ENCODE data around the gene DUXB. TPM values are rescaled to one million over a fixed set of nuclear protein-coding genes. Genes with fewer than 3 reads are reported as not detected.

Gene DUXB
- polyA plus RNA-seq, 3 donors: 0.11 TPM; not detected in 2

DNA sequence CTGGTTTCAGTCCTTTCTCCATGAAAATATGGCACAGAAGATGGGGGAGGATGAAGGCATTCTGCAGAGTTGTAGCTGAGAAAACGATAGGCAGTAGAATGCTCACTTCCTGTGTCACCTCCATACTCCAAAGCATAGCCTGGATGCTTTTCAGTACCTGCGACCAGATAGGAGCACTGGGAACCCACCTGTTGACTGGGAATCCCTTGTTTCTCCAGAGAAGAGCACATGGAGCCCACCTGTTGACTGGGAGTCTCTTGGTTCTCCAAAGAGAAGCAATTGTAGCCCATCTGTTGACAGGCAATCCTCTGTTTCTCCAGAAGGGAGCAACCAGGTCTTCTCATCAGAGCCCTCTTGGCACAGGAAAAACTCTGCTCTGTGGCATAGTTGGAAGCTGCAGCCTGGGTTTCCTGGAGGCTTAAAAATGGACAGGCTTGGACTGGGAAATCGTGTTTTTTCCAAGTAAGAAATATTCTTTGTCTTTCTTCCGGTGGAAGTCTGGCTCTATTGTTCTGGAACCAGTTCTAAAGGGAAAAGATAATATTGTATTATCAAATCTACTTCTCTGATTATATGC lies 40.4 kb downstream of the DUXB start:
- DNase-seq (ENCODE audit: low read depth in 3 of 3, low spot score in 2 of 3): no peak

DNA sequence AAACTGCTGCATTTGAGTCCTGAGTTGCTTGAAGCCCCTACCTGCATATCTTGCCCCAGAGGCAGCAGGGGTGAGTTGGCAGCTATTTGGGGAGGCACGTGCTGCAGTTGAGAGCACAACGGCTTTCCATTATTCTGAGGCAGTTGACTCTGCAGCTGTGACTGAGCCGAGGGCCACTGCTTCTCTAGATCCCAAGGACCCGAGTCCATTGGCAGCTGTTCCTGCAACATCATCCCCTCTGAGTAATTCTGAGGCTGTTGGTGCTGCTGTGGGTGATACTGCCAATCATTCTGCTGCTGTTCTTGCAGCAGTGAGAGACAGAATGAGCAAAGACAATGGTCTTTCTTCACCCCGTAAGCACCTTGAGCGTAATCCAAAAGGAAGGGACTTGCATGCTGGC lies 40.9 kb downstream of the DUXB start:
- DNase-seq (ENCODE audit: low read depth in 3 of 3, low spot score in 2 of 3): no peak

DNA sequence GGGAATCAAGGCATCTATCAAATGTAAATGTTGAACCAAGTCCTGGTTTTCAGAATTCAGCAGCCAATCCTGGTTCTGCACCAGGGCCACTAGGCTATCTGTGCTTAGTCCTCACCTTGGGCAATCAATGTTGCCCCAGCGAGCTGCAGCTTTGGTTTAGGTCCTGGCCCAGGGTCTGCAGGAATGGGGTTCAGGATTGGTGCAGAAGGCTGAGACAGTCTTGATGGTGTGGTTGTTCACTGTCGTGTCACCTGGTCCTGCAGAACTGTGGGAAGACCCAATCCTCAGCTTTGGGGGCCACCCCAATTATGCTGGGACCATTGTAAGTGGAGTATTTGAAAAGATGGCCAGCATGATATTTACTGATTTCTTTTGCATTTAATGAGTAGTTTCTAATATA lies 43.1 kb downstream of the DUXB start:
- DNase-seq (ENCODE audit: low read depth in 3 of 3, low spot score in 2 of 3): no peak

DNA sequence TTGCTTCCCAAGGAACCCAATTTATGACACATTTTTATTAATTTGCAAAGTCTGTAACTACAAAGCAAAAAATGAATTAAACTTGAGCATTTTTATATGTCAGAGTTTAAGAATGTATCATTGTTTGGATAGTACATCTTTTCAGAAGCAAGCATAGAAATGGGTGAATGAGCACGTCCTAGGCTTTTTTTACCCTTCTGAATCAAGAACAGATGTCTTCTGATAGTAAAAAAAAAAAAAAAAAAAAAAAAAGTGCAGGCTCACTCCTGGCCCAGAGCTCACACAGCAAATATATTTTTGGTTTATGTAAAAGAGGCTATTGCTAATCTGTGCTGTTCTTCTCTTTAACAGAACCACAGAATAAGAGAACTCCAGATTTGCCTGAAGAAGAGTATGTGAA lies 47.3 kb downstream of the DUXB start:
- DNase-seq (ENCODE audit: low read depth in 3 of 3, low spot score in 2 of 3): no peak

DNA sequence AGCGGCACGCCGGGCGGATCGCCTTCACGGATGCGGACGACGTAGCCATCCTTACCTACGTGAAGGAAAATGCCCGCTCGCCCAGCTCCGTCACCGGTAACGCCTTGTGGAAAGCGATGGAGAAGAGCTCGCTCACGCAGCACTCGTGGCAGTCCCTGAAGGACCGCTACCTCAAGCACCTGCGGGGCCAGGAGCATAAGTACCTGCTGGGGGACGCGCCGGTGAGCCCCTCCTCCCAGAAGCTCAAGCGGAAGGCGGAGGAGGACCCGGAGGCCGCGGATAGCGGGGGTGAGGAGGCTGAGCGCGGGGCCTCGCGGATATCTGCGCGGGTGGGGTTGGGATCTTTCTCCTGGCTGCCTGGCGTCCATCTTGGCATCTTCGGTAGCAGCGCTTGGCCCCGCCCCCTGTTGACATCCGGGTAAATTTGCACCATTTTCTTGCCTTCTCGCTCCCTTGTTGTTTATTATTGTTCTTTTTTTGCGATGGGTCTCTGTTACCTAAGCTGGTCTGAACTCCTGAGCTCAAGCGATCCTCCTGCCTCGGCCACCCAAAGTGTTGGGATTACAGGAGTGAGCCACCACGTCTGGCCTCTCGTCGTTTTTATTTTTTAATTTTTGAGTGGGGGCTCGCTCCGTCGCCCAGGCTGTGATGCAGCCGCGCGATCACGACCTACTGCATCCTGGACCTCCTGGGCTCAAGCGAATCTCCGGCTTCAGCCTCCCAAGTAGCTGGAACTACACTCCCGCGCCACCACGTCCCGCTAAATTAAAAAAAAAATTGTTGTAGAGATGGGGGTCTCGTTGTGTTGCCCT lies 52.8 kb downstream of the DUXB start:
- DNase-seq (ENCODE audit: low read depth in 3 of 3, low spot score in 2 of 3): peak; percentile 70 to 79 (median 76)

DNA sequence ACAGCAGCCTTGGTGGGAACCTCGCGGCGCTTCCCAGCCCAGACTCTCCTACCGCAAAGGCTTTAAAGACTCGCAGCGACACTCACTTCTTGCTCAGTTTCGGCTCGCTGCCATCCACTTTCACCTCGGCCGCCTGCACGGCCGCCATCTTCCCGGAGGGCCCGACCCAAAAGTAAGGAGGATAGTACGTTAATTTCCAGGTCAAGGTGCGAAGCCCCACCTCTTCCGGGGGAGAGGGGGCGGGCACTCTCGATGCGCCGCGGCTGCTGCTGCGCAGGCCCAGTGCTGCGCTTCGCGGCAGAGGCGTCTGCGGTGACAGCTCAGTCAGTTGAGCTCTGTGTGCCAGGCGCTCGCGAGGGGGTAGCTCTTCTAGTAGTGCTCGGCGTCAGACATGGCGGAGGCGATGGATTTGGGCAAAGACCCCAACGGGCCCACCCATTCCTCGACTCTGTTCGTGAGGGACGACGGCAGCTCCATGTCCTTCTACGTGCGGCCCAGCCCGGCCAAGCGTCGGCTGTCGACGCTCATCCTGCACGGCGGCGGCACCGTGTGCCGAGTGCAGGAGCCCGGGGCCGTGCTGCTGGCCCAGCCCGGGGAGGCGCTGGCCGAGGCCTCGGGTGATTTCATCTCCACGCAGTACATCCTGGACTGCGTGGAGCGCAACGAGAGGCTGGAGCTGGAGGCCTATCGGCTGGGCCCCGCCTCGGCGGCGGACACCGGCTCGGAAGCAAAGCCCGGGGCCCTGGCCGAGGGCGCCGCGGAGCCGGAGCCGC lies 53.6 kb downstream of the DUXB start, which contains the start of the genes KARS1 and TERF2IP:
KARS1 (minus strand) TSS at position 174 of the 773 bp plus-strand sequence; CDS start at position 148, 26 bp downstream.
TERF2IP (plus strand) TSS at position 282 of the 773 bp plus-strand sequence; CDS start at position 392, 110 bp downstream.
- peak; percentile 82 to 85 (median 84) for DNase-seq (ENCODE audit: low read depth in 3 of 3, low spot score in 2 of 3)

DNA sequence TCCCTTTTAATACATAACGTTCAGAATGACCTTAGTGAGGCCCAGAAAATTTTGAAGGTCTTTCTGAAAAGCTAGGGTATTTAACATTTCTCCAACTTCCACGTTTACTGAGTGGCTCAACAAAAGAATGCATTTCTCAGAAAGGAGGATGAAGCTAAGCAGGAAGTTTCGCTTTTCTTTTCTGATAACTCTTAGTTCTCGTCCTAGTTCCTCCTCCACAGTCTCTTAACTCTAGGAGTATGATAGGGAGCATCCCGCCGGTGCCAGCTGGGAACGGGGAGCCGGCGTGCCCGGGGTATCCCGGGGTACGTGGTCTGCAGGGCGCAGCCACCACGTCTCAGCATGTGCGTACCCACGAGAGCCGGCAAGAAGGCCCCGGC lies 54.2 kb downstream of the DUXB start:
- DNase-seq (ENCODE audit: low read depth in 3 of 3, low spot score in 2 of 3): no peak

DNA sequence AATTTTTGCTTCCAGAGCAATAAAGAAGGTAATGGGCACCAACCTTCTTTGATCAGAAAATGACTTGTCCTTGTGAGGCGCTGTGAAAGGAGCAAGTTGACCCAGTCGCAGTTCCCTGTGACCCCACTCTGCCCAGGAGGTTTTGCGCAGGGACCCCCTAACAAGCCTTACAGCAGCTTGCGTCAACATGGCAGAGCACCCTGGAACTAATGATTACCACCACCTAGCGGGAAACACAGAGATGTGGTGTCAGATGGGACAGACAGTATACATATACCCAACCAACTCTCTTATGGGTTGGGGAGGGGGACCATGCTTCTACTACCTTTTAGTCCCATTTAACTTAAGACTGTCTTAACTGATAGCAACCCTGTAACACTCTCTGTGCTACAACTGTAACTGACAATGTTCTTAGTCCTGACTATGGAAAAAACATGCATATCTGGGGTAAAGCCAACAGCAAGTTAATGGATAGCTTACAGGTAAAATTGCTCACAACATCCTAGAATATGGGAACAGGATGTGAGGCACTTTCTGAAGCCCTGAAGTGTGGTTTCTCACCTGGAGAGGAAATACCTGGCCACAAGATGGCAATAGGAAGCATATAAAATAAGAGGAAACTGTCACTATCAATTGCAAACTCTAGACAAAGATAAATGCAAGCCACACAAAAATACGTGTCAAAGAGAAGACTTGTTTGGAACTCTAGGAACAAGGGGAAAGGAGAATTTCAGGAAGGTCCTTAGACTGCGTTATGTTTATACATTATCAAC lies 56.8 kb downstream of the DUXB start:
- DNase-seq (ENCODE audit: low read depth in 3 of 3, low spot score in 2 of 3): no peak

Other genes with a start within 250 kb of the DUXB start
- 10 to 100 TPM; 37.4 to 39.8 (median 39.0) TPM for gene TMEM170A, start 236.8 kb downstream of the DUXB start, polyA plus RNA-seq (ENCODE audit: insufficient read length in 3 of 3)
- 1 to 10 TPM in 1 of 3 donors, under 1 TPM in 2; 0.72 to 1.1 (median 0.78) TPM for gene CHST6, start 206.0 kb downstream of the DUXB start, polyA plus RNA-seq (ENCODE audit: insufficient read length in 3 of 3)
- under 1 TPM; 0.62 to 0.78 (median 0.64) TPM for gene CHST5, start 165.4 kb downstream of the DUXB start, polyA plus RNA-seq (ENCODE audit: insufficient read length in 3 of 3)
- gene TMEM231, start 145.2 kb downstream of the DUXB start, polyA plus RNA-seq (ENCODE audit: insufficient read length in 3 of 3): 10 to 100 TPM; 18.4 to 20.5 (median 19.4) TPM
- gene GABARAPL2, start 135.1 kb downstream of the DUXB start, polyA plus RNA-seq (ENCODE audit: insufficient read length in 3 of 3): 100 to 1,000 TPM; 199 to 200 (median 200) TPM
- 10 to 100 TPM; 40.1 to 64.9 (median 50.0) TPM for gene ADAT1, start 78.2 kb downstream of the DUXB start, polyA plus RNA-seq (ENCODE audit: insufficient read length in 3 of 3)
- gene KARS1, start 53.8 kb downstream of the DUXB start, polyA plus RNA-seq (ENCODE audit: insufficient read length in 3 of 3): 100 to 1,000 TPM; 145 to 152 (median 148) TPM
- gene TERF2IP, start 53.7 kb downstream of the DUXB start, polyA plus RNA-seq (ENCODE audit: insufficient read length in 3 of 3): 10 to 100 TPM; 89.5 to 93.4 (median 92.5) TPM
- gene CPHXL2, start 24.5 kb downstream of the DUXB start, polyA plus RNA-seq (ENCODE audit: insufficient read length in 3 of 3): not detected
- gene CPHXL, start 25.0 kb upstream of the DUXB start, polyA plus RNA-seq (ENCODE audit: insufficient read length in 3 of 3): not detected

Measured in right renal cortex interstitium (tissue), 3 donors.